ENCODE data around the gene VPS13D.

Gene VPS13D

DNA sequence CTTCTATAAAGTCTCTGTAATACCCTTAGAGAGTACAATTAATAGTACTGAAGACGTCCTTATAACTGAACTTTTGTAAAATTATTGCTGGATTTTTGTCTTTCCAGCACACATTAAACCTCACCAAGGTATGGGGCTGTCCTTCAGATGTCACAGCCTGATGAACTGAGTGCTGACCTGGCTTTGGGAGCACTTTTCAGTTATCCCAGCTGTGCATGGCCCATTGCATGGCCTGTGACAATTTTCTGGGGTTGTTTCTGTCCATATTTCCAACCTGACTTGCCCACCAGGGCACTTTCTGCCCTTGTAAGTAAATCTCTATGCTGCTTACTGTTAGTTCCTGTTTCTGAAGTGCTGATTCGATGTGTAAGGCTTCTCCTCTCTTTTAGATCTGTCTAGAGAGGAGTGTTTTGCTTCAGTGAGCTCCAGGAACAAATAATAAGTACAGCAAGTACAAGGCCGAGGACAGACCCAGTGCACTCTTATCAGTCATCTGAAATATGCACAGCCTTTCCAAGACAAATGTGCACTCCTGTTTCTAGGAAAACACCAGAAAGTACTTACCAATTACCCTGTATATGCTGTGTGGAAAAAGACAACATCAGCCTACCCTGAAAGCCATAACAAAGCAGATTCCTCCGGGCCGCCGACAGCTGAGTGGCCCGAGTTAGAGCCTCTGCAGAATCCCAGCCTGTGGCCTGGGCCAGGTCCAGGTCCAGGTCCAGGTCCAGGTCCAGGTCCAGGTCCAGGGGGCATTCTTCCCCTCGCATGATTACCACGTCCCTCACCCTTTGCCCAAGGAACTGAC, 266.5 kb downstream of the VPS13D start:
- Histone ChIP-seq H3K79me2 (ENCODE audit: insufficient read depth, low read length) (no peaks in the 10 kb centered on the region), H3K4me2 (ENCODE audit: low read length) (no peak overlapping the region), H2AFZ (ENCODE audit: low read length) (no peak overlapping the region), H3K4me3 (ENCODE audit: low read depth, low read length, poor library complexity, severe bottlenecking) (no peak overlapping the region), H3K27me3 (ENCODE audit: insufficient read depth, low read length) (no peaks in the 10 kb centered on the region), H3F3A (ENCODE audit: insufficient read depth, low read length) (no peaks in the 10 kb centered on the region), H3K9me3 (ENCODE audit: low read length) (no peaks in the 10 kb centered on the region), H3K27ac (ENCODE audit: low read depth, low read length, poor library complexity, severe bottlenecking) (no peak overlapping the region), H3K36me3 (ENCODE audit: insufficient read depth, low read length) (no peaks in the 10 kb centered on the region), H3K4me1 (ENCODE audit: insufficient read depth, low read length, severe bottlenecking) (no peaks in the 10 kb centered on the region), H4K20me1 (ENCODE audit: insufficient read depth, low read length) (no peaks in the 10 kb centered on the region), H3K9me2 (ENCODE audit: low read depth, low read length) (no peaks in the 10 kb centered on the region), H3K9ac (ENCODE audit: low read length) (no peak overlapping the region)
- TF ChIP-seq, protein P1, sequence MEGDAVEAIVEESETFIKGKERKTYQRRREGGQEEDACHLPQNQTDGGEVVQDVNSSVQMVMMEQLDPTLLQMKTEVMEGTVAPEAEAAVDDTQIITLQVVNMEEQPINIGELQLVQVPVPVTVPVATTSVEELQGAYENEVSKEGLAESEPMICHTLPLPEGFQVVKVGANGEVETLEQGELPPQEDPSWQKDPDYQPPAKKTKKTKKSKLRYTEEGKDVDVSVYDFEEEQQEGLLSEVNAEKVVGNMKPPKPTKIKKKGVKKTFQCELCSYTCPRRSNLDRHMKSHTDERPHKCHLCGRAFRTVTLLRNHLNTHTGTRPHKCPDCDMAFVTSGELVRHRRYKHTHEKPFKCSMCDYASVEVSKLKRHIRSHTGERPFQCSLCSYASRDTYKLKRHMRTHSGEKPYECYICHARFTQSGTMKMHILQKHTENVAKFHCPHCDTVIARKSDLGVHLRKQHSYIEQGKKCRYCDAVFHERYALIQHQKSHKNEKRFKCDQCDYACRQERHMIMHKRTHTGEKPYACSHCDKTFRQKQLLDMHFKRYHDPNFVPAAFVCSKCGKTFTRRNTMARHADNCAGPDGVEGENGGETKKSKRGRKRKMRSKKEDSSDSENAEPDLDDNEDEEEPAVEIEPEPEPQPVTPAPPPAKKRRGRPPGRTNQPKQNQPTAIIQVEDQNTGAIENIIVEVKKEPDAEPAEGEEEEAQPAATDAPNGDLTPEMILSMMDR (IDR thresholded peaks at IDR 0.05; ENCODE audit: low read length): no peak
- TF ChIP-seq EZH2 (IDR thresholded peaks at IDR 0.05; ENCODE audit: borderline replicate concordance, low read length): no peak

DNA sequence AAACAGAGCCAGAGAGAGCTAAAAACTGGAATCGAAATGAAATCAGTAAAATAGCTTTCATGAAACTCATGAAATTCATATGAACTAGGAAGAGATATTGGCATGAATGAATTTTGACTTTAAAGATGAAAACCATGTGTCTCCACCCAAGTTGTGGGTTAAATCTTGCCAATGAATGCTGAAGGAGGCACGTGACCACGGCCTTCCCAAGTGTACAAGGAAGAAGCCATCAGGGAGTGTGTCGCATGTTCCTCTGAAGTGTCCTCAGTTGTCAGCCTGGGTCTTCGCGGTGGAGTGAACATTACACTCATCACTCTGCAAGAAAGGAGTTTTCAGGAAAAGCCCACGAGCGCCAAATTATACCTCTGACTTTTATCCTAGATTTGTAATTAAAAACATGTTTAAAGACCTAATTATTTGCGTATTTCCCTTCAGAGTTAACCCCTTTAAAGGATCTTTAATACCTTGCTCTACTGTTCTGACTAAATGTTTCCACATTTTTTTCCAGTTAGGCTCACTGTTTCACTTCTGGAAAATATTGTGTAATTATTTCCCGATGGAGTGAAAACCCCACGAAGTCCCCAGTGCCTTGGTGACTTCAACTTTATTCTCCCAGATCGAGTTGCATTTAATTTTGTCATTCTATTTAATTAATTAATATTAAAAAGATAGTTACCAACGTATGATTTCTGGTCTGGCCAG, 269.9 kb downstream of the VPS13D start:
- Histone ChIP-seq H3K4me2 (ENCODE audit: low read length) (no peak overlapping the region), H3K27me3 (ENCODE audit: insufficient read depth, low read length) (no peaks in the 10 kb centered on the region), H4K20me1 (ENCODE audit: insufficient read depth, low read length) (no peaks in the 10 kb centered on the region), H3K36me3 (ENCODE audit: insufficient read depth, low read length) (no peaks in the 10 kb centered on the region), H2AFZ (ENCODE audit: low read length) (no peak overlapping the region), H3K9me2 (ENCODE audit: low read depth, low read length) (no peaks in the 10 kb centered on the region), H3K4me1 (ENCODE audit: insufficient read depth, low read length, severe bottlenecking) (no peaks in the 10 kb centered on the region), H3K79me2 (ENCODE audit: insufficient read depth, low read length) (no peaks in the 10 kb centered on the region), H3F3A (ENCODE audit: insufficient read depth, low read length) (no peaks in the 10 kb centered on the region), H3K9ac (ENCODE audit: low read length) (no peak overlapping the region), H3K4me3 (ENCODE audit: low read depth, low read length, poor library complexity, severe bottlenecking) (no peak overlapping the region), H3K27ac (ENCODE audit: low read depth, low read length, poor library complexity, severe bottlenecking) (no peak overlapping the region), H3K9me3 (ENCODE audit: low read length) (no peaks in the 10 kb centered on the region)
- TF ChIP-seq, protein P1 (IDR thresholded peaks at IDR 0.05; ENCODE audit: low read length): no peak
- TF ChIP-seq EZH2 (IDR thresholded peaks at IDR 0.05; ENCODE audit: borderline replicate concordance, low read length): no peak

DNA sequence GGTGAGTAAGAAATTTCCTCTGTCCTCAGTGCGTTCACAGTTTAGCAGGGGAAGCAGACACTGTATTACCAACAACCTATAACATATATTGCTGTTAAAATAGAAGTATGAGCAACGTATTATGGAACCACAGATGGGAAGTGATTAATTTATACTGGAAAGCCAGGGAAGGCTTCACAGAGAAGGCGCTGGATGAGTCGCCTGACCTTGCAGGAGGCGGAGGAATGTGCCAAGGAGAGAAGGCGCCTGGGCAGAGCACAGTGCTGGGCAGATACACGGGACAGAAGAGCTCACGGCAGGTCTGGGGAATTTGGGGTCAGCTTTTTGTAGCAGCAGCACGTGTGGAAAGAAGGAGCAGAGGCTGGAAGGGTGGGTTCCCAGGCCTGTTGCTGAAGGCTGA, 271.8 kb downstream of the VPS13D start:
- Histone ChIP-seq H2AFZ (ENCODE audit: low read length) (no peak overlapping the region), H3K9me3 (ENCODE audit: low read length) (no peaks in the 10 kb centered on the region), H3K9ac (ENCODE audit: low read length) (no peak overlapping the region), H4K20me1 (ENCODE audit: insufficient read depth, low read length) (no peaks in the 10 kb centered on the region), H3K36me3 (ENCODE audit: insufficient read depth, low read length) (no peaks in the 10 kb centered on the region), H3K4me2 (ENCODE audit: low read length) (no peak overlapping the region), H3K27ac (ENCODE audit: low read depth, low read length, poor library complexity, severe bottlenecking) (no peak overlapping the region), H3F3A (ENCODE audit: insufficient read depth, low read length) (no peaks in the 10 kb centered on the region), H3K27me3 (ENCODE audit: insufficient read depth, low read length) (no peaks in the 10 kb centered on the region), H3K9me2 (ENCODE audit: low read depth, low read length) (no peaks in the 10 kb centered on the region), H3K79me2 (ENCODE audit: insufficient read depth, low read length) (no peaks in the 10 kb centered on the region), H3K4me3 (ENCODE audit: low read depth, low read length, poor library complexity, severe bottlenecking) (no peak overlapping the region), H3K4me1 (ENCODE audit: insufficient read depth, low read length, severe bottlenecking) (no peaks in the 10 kb centered on the region)
- TF ChIP-seq, protein P1 (IDR thresholded peaks at IDR 0.05; ENCODE audit: low read length): no peak
- TF ChIP-seq EZH2 (IDR thresholded peaks at IDR 0.05; ENCODE audit: borderline replicate concordance, low read length): no peak
